ENCODE measurements around the gene APOH. TPM values are rescaled to one million over a fixed set of nuclear protein-coding genes. Genes with fewer than 3 reads are reported as not detected.

The APOH gene, protein sequence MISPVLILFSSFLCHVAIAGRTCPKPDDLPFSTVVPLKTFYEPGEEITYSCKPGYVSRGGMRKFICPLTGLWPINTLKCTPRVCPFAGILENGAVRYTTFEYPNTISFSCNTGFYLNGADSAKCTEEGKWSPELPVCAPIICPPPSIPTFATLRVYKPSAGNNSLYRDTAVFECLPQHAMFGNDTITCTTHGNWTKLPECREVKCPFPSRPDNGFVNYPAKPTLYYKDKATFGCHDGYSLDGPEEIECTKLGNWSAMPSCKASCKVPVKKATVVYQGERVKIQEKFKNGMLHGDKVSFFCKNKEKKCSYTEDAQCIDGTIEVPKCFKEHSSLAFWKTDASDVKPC
- total RNA-seq (2014; rRNA removed; shearing (Covaris generic)), result not detected in 2 replicates

GRCh38 chr17:66228887-66229782 lies at the start of gene APOH:
APOH (minus strand) TSS chr17:66229415; CDS start chr17:66229379, 36 bp downstream.
- H3K4me1 ChIP-seq, result no peaks in the 10 kb centered on the region
- no peaks in the 10 kb centered on the region for H3K36me3 ChIP-seq
- H3K9me3 ChIP-seq (replicated peaks), result no peaks in the 10 kb centered on the region
- no peak within 1 kb of the TSS for H3K27ac ChIP-seq
- no peak for DNase-seq
- H3K27me3 ChIP-seq, result no peaks in the 10 kb centered on the region
- H3K4me3 ChIP-seq, result no peak within 1 kb of the TSS

- peaks cover 3% of the 10 kb centered on the region; the same call in 1 of the 2 replicates for H3K4me1 ChIP-seq
- no peaks in the 10 kb centered on the region for H3K27me3 ChIP-seq
- no peaks in the 10 kb centered on the region for H3K36me3 ChIP-seq
- H3K27ac ChIP-seq, result no peak overlapping the region
- no peak overlapping the region for H3K4me3 ChIP-seq
- DNase-seq, result no peak
- H3K9me3 ChIP-seq (replicated peaks), result no peaks in the 10 kb centered on the region; the same call in 1 of the 2 replicates
Observed at GRCh38 chr17:66277191-66277590, 48.0 kb upstream of the APOH start.

GRCh38 chr17:66276328-66276937 lies 47.2 kb upstream of the APOH start:
- H3K4me3 ChIP-seq, result no peak overlapping the region
- no peaks in the 10 kb centered on the region for H3K27me3 ChIP-seq
- H3K9me3 ChIP-seq (replicated peaks), result peaks cover 4% of the 10 kb centered on the region; the same call in 1 of the 2 replicates
- H3K27ac ChIP-seq, result no peak overlapping the region
- H3K4me1 ChIP-seq, result peaks cover 3% of the 10 kb centered on the region; the same call in 1 of the 2 replicates
- no peak for DNase-seq
- H3K36me3 ChIP-seq, result no peaks in the 10 kb centered on the region

- H3K27ac ChIP-seq, result no peak overlapping the region
Observed at GRCh38 chr17:66275651-66276050, 46.4 kb upstream of the APOH start.

DNA sequence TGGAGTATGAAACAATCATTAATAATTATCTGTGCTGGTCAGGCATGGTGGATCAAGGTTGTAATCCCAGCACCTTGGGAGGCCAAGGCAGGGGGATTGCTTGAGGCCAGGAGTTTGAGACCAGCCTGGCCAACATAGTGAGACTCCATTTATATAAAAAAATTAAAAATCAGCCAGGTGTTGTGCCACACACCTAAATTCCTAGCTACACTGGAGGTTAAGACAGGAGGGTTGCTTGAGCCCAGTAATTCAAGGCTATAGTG lies 44.3 kb upstream of the APOH start:
- Histone ChIP-seq H3K4me1 (peaks cover 3% of the 10 kb centered on the region; the same call in 1 of the 2 replicates), H3K4me3 (no peak overlapping the region), H3K9me3 (replicated peaks) (peaks cover 10% of the 10 kb centered on the region; the same call in 1 of the 2 replicates), H3K36me3 (no peaks in the 10 kb centered on the region), H3K27me3 (no peaks in the 10 kb centered on the region), H3K27ac (no peak overlapping the region)
- DNase-seq, result no peak

More at GRCh38 chr17:66275651-66276050, 46.4 kb upstream of the APOH start:
- peak; percentile 52 to 55 for DNase-seq
- no peaks in the 10 kb centered on the region for H3K27me3 ChIP-seq
- H3K9me3 ChIP-seq (replicated peaks), result peaks cover 4% of the 10 kb centered on the region; the same call in 1 of the 2 replicates
- H3K36me3 ChIP-seq, result no peaks in the 10 kb centered on the region
- no peak overlapping the region for H3K4me3 ChIP-seq
- peaks cover 3% of the 10 kb centered on the region; the same call in 1 of the 2 replicates for H3K4me1 ChIP-seq

DNA sequence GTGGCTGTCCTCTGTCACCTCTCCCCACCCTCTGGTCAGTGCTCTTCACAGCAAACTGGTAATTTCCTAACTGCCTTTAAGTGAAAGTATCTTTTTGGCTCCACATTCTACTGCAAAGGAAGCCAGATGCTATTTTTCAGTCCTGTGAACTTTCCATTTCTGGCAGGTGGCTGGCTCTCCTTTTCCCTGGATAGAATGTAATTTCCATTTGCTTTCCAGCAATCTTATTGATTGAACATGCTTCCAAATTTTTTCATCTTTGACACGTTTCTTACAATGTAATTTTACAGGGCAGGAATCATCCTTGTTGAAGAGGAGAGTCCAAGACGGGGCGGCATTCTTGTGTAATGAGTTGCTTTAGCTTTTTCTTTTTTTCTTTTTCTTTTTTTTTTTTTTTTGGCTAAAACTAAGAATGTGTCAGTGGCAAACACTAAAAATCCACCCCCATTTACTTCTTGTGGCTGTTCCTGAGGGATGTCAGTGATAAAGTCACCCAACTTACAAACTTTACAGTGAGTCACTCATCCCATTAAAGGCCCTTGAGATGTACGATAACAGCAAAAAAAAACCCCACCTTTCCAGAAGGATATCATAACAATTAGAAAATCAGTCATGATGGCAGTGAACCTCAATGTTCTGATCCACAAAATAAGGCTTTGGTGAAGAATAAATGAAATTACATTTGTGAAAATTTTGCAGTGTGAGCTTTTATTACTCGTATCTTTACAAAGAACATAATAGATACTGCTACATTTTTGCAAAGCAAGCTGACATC lies 43.8 kb upstream of the APOH start:
- Histone ChIP-seq H3K27ac (no peak overlapping the region), H3K9me3 (replicated peaks) (peaks cover 10% of the 10 kb centered on the region; the same call in 1 of the 2 replicates), H3K36me3 (no peaks in the 10 kb centered on the region), H3K4me1 (peaks cover 3% of the 10 kb centered on the region; the same call in 1 of the 2 replicates), H3K4me3 (no peak overlapping the region), H3K27me3 (no peaks in the 10 kb centered on the region)
- no peak for DNase-seq

GRCh38 chr17:66271512-66271911 lies 42.3 kb upstream of the APOH start:
- Histone ChIP-seq H3K9me3 (replicated peaks) (peaks cover 10% of the 10 kb centered on the region; the same call in 1 of the 2 replicates), H3K27me3 (no peaks in the 10 kb centered on the region), H3K36me3 (no peaks in the 10 kb centered on the region), H3K4me3 (no peak overlapping the region), H3K4me1 (peaks cover 3% of the 10 kb centered on the region; the same call in 1 of the 2 replicates), H3K27ac (no peak overlapping the region)
- no peak for DNase-seq

DNA sequence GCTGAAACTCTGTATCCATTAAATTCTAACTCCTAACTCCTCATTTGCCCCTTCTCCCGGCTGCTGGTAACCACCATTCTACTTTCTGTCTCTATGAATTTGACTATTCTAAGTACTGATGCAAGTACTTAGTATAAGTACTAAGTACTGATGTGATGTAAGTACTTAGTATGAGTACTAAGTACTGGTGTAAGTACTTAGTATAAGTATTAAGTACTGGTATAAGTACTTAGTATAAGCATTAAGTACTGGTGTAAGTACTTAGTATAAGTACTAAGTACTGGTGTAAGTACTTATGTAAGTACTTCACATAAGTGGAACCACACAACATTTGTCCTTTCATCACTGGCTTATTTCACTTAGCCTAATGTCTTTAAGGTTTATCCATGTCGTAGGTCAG lies 40.9 kb upstream of the APOH start:
- Histone ChIP-seq H3K36me3 (no peaks in the 10 kb centered on the region), H3K27me3 (no peaks in the 10 kb centered on the region), H3K4me1 (no peaks in the 10 kb centered on the region), H3K9me3 (replicated peaks) (peaks cover 10% of the 10 kb centered on the region; the same call in 1 of the 2 replicates), H3K4me3 (no peak overlapping the region), H3K27ac (no peak overlapping the region)
- DNase-seq, result no peak

DNA sequence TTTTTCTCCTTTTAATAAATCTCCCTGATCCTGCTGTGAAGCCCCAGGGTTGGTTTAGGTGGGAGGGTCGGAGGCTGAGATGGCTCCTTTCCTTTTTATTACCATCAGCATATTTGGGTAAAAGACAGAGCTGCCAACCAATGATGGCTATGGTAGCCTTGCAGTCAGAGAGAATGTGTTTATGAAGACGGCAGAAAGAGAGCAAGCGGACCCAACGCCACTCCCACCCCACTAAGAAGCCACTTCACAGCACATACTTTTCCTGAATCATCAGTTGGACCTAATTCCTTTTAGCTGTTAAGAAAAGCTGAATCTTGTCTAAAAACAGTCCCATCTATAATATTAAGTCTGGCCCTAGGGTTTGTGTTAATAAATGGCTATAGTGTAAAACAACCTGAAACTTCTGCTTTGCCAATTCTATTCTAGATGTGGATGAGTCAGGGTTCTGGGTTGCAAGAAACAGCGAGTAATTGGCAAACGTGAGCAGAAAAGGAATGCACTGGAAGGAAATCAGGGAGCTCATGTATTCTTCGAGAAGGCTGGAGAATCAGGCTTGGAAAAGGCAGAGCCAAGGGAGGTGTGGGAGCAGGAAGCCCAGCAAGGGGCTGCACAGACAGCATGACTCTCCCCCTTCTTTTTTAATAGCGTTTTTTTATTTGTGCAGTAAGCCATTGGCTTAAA lies 39.2 kb upstream of the APOH start:
- H3K9me3 ChIP-seq (replicated peaks), result peaks cover 10% of the 10 kb centered on the region
- no peak overlapping the region for H3K27ac ChIP-seq
- no peak for DNase-seq
- no peaks in the 10 kb centered on the region for H3K27me3 ChIP-seq
- H3K4me3 ChIP-seq, result no peak overlapping the region
- no peaks in the 10 kb centered on the region for H3K36me3 ChIP-seq
- no peaks in the 10 kb centered on the region for H3K4me1 ChIP-seq

DNA sequence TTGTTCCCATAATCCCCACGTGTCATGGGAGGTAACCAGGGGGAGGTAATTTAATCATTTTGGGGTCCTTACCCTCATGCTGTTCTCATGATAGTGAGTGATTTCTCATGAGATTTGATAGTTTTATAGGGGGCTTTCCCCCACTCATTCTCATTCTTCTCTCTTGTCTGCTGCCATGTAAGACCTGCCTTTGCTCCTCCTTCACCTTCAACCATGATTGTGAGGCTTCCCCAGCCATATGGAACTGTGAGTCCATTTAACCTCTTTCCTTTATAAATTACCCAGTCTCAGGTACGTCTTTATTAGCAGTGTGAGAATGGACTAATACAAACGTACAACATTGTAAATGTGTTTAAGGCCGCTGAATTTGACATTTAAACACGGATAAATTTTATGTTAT lies 35.5 kb upstream of the APOH start:
- Histone ChIP-seq H3K27ac (no peak overlapping the region), H3K27me3 (no peaks in the 10 kb centered on the region), H3K4me3 (no peak overlapping the region), H3K9me3 (replicated peaks) (no peaks in the 10 kb centered on the region; the same call in 1 of the 2 replicates), H3K36me3 (no peaks in the 10 kb centered on the region), H3K4me1 (no peaks in the 10 kb centered on the region)
- DNase-seq, result no peak

GRCh38 chr17:66262767-66263166 lies 33.6 kb upstream of the APOH start:
- Histone ChIP-seq H3K27me3 (no peaks in the 10 kb centered on the region), H3K9me3 (replicated peaks) (no peaks in the 10 kb centered on the region; the same call in 1 of the 2 replicates), H3K4me3 (no peak overlapping the region), H3K27ac (no peak overlapping the region), H3K4me1 (no peaks in the 10 kb centered on the region), H3K36me3 (no peaks in the 10 kb centered on the region)
- DNase-seq, result no peak

- Histone ChIP-seq H3K4me3 (no peak overlapping the region), H3K36me3 (no peaks in the 10 kb centered on the region), H3K4me1 (no peaks in the 10 kb centered on the region), H3K27me3 (no peaks in the 10 kb centered on the region), H3K27ac (no peak overlapping the region), H3K9me3 (replicated peaks) (no peaks in the 10 kb centered on the region; the same call in 1 of the 2 replicates)
- no peak for DNase-seq
Observed at GRCh38 chr17:66260688-66261087, 31.5 kb upstream of the APOH start.

DNA sequence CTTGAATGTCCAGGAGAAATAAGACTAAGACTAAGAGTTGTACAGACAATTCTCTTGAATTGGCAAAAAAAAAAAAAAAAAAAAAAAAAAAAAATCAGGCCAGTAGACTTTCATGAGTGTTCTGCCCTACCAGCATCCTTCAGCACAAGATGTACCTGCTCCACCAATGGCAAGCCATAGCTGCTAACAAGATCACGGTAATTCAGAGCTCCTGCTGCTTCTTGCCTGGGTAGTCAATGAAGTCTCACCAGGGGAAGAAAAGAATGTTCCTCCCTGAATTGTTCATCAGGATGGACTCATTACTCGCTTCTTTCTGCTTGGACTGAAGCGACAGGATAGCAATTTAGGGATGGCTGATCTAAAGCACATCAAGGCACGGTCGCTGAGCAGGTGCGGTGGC lies 31.1 kb upstream of the APOH start:
- H3K27ac ChIP-seq, result no peak overlapping the region

More for the DNA sequence above, 31.1 kb upstream of the APOH start:
- Histone ChIP-seq H3K36me3 (no peaks in the 10 kb centered on the region), H3K4me3 (no peak overlapping the region), H3K27me3 (no peaks in the 10 kb centered on the region), H3K4me1 (no peaks in the 10 kb centered on the region), H3K9me3 (replicated peaks) (no peaks in the 10 kb centered on the region; the same call in 1 of the 2 replicates)
- no peak for DNase-seq
